ENCODE data around the gene SOBP.

- TF ChIP-seq CTCF (IDR thresholded peaks at IDR 0.05) (no peak), EZH2 (IDR thresholded peaks at IDR 0.05; ENCODE audit: borderline replicate concordance, insufficient read depth, low read depth, low read length, poor library complexity, severe bottlenecking) (no peak)
Observed at GRCh38 chr6:107635057-107635515, 145.2 kb downstream of the SOBP start.
